ENCODE measurements around the gene MAP4K4. TPM values are rescaled to one million over a fixed set of nuclear protein-coding genes. Genes with fewer than 3 reads are reported as not detected.

MAP4K4 gene
- total RNA-seq, 2 experiments from 2014 or later: 90.2 to 92.2 TPM

- Mint-ChIP-seq H3K4me1 (ENCODE audit: low read depth) (peaks cover 13% of the 10 kb centered on the region), H3K9me3 (ENCODE audit: insufficient read depth) (no peaks in the 10 kb centered on the region), H3K27ac (no peak overlapping the region), H3K4me3 (no peak overlapping the region), H3K36me3 (ENCODE audit: low read depth) (peaks cover 26% of the 10 kb centered on the region), H3K27me3 (ENCODE audit: low read depth) (no peaks in the 10 kb centered on the region)
- ChIA-PET POLR2A (no interaction called here), CTCF (no interaction called here)
- ATAC-seq (no peak), DNase-seq (no peak)
Observed at GRCh38 chr2:101787097-101787496, 89.6 kb downstream of the MAP4K4 start.

- H3K4me1 Mint-ChIP-seq (ENCODE audit: low read depth): peaks cover 6% of the 10 kb centered on the region
- ATAC-seq (no peak), DNase-seq (no peak)
- H3K27ac Mint-ChIP-seq: no peak overlapping the region
- POLR2A ChIA-PET: no interaction called here
- peaks cover 25% of the 10 kb centered on the region for H3K36me3 Mint-ChIP-seq (ENCODE audit: low read depth)
- H3K27me3 Mint-ChIP-seq (ENCODE audit: low read depth): no peaks in the 10 kb centered on the region
- H3K4me3 Mint-ChIP-seq: no peak overlapping the region
- CTCF ChIA-PET: no interaction called here
- H3K9me3 Mint-ChIP-seq (ENCODE audit: insufficient read depth): no peaks in the 10 kb centered on the region
Observed at GRCh38 chr2:101788565-101788964, 91.1 kb downstream of the MAP4K4 start.

- Mint-ChIP-seq H3K4me3 (no peak overlapping the region), H3K36me3 (ENCODE audit: low read depth) (peaks cover 21% of the 10 kb centered on the region), H3K9me3 (ENCODE audit: insufficient read depth) (no peaks in the 10 kb centered on the region), H3K27me3 (ENCODE audit: low read depth) (no peaks in the 10 kb centered on the region), H3K4me1 (ENCODE audit: low read depth) (peaks cover 6% of the 10 kb centered on the region), H3K27ac (no peak overlapping the region)
- ATAC-seq (no peak), DNase-seq (no peak)
- CTCF ChIA-PET: no interaction called here
- POLR2A ChIA-PET: no interaction called here
Observed at GRCh38 chr2:101788995-101789970, 91.8 kb downstream of the MAP4K4 start.

- Mint-ChIP-seq H3K27ac (no peak overlapping the region), H3K4me1 (ENCODE audit: low read depth) (peaks cover 5% of the 10 kb centered on the region), H3K9me3 (ENCODE audit: insufficient read depth) (no peaks in the 10 kb centered on the region), H3K27me3 (ENCODE audit: low read depth) (no peaks in the 10 kb centered on the region), H3K36me3 (ENCODE audit: low read depth) (peaks cover 23% of the 10 kb centered on the region), H3K4me3 (no peak overlapping the region)
- DNase-seq: no peak
- no peak for ATAC-seq
- CTCF ChIA-PET: no interaction called here
- POLR2A ChIA-PET: no interaction called here
Observed at GRCh38 chr2:101790416-101790815, 92.9 kb downstream of the MAP4K4 start.

GRCh38 chr2:101790857-101791256 lies 93.3 kb downstream of the MAP4K4 start:
- CTCF ChIA-PET: no interaction called here
- no peaks in the 10 kb centered on the region for H3K9me3 Mint-ChIP-seq (ENCODE audit: insufficient read depth)
- H3K4me1 Mint-ChIP-seq (ENCODE audit: low read depth): peaks cover 5% of the 10 kb centered on the region
- no peaks in the 10 kb centered on the region for H3K27me3 Mint-ChIP-seq (ENCODE audit: low read depth)
- ATAC-seq (no peak), DNase-seq (no peak)
- POLR2A ChIA-PET: no interaction called here
- H3K27ac Mint-ChIP-seq: no peak overlapping the region
- peaks cover 23% of the 10 kb centered on the region for H3K36me3 Mint-ChIP-seq (ENCODE audit: low read depth)
- H3K4me3 Mint-ChIP-seq: no peak overlapping the region

- no peaks in the 10 kb centered on the region for H3K27me3 Mint-ChIP-seq (ENCODE audit: low read depth)
- ATAC-seq: no peak
- H3K4me1 Mint-ChIP-seq (ENCODE audit: low read depth): peaks cover 6% of the 10 kb centered on the region
- no peak for DNase-seq
- no peaks in the 10 kb centered on the region for H3K9me3 Mint-ChIP-seq (ENCODE audit: insufficient read depth)
- no peak overlapping the region for H3K27ac Mint-ChIP-seq
- peaks cover 25% of the 10 kb centered on the region for H3K36me3 Mint-ChIP-seq (ENCODE audit: low read depth)
- POLR2A ChIA-PET: no interaction called here
- CTCF ChIA-PET: interaction anchor here (0.8 to 1.0 kb wide), 2 partner anchors 17 to 39 kb away, joined by 3 to 4 read pairs; no protein-coding TSS in a partner anchor
- no peak overlapping the region for H3K4me3 Mint-ChIP-seq
Observed at GRCh38 chr2:101792208-101792607, 94.7 kb downstream of the MAP4K4 start.

- Mint-ChIP-seq H3K27ac (no peak overlapping the region), H3K9me3 (ENCODE audit: insufficient read depth) (no peaks in the 10 kb centered on the region), H3K4me1 (ENCODE audit: low read depth) (peaks cover 5% of the 10 kb centered on the region), H3K27me3 (ENCODE audit: low read depth) (no peaks in the 10 kb centered on the region), H3K4me3 (no peak overlapping the region), H3K36me3 (ENCODE audit: low read depth) (peaks cover 25% of the 10 kb centered on the region)
- no peak for DNase-seq
- ChIA-PET CTCF (interaction anchor here (0.8 kb wide), 1 partner anchor 38 kb away, joined by 4 read pairs; no protein-coding TSS in a partner anchor), POLR2A (no interaction called here)
- ATAC-seq: no peak
Observed at GRCh38 chr2:101793277-101793969, 95.9 kb downstream of the MAP4K4 start.

- peaks cover 4% of the 10 kb centered on the region for H3K4me1 Mint-ChIP-seq (ENCODE audit: low read depth)
- no peak for DNase-seq
- no peaks in the 10 kb centered on the region for H3K27me3 Mint-ChIP-seq (ENCODE audit: low read depth)
- ChIA-PET CTCF (no interaction called here), POLR2A (no interaction called here)
- no peak overlapping the region for H3K27ac Mint-ChIP-seq
- no peak for ATAC-seq
- peaks cover 25% of the 10 kb centered on the region for H3K36me3 Mint-ChIP-seq (ENCODE audit: low read depth)
- H3K4me3 Mint-ChIP-seq: no peak overlapping the region
- H3K9me3 Mint-ChIP-seq (ENCODE audit: insufficient read depth): no peaks in the 10 kb centered on the region
Observed at GRCh38 chr2:101794141-101794540, 96.6 kb downstream of the MAP4K4 start.

GRCh38 chr2:101795033-101795432 lies 97.5 kb downstream of the MAP4K4 start:
- H3K36me3 Mint-ChIP-seq (ENCODE audit: low read depth): peaks cover 27% of the 10 kb centered on the region
- ATAC-seq (no peak), DNase-seq (no peak)
- H3K9me3 Mint-ChIP-seq (ENCODE audit: insufficient read depth): no peaks in the 10 kb centered on the region
- ChIA-PET CTCF (interaction anchor here (0.7 kb wide), 1 partner anchor 53 kb away, joined by 3 read pairs; no protein-coding TSS in a partner anchor), POLR2A (no interaction called here)
- H3K27ac Mint-ChIP-seq: no peak overlapping the region
- H3K27me3 Mint-ChIP-seq (ENCODE audit: low read depth): no peaks in the 10 kb centered on the region
- peaks cover 9% of the 10 kb centered on the region for H3K4me1 Mint-ChIP-seq (ENCODE audit: low read depth)
- H3K4me3 Mint-ChIP-seq: no peak overlapping the region

GRCh38 chr2:101796825-101797600 lies 99.5 kb downstream of the MAP4K4 start:
- Mint-ChIP-seq H3K27ac (no peak overlapping the region), H3K36me3 (ENCODE audit: low read depth) (peaks cover 13% of the 10 kb centered on the region), H3K4me1 (ENCODE audit: low read depth) (peaks cover 9% of the 10 kb centered on the region), H3K9me3 (ENCODE audit: insufficient read depth) (no peaks in the 10 kb centered on the region), H3K27me3 (ENCODE audit: low read depth) (no peaks in the 10 kb centered on the region), H3K4me3 (no peak overlapping the region)
- DNase-seq (no peak), ATAC-seq (no peak)
- CTCF ChIA-PET: interaction anchor here (2.0 kb wide), 1 partner anchor 26 kb away, joined by 8 read pairs; no protein-coding TSS in a partner anchor
- POLR2A ChIA-PET: interaction anchor here (0.7 to 1.0 kb wide), 2 partner anchors 16 to 540 kb away, joined by 3 read pairs; no protein-coding TSS in a partner anchor

- Mint-ChIP-seq H3K27ac (no peak overlapping the region), H3K9me3 (ENCODE audit: insufficient read depth) (no peaks in the 10 kb centered on the region), H3K4me1 (ENCODE audit: low read depth) (peaks cover 21% of the 10 kb centered on the region), H3K27me3 (ENCODE audit: low read depth) (no peaks in the 10 kb centered on the region), H3K36me3 (ENCODE audit: low read depth) (peaks cover 12% of the 10 kb centered on the region), H3K4me3 (no peak overlapping the region)
- DNase-seq: no peak
- ChIA-PET CTCF (interaction anchor here (1.1 kb wide), 1 partner anchor 30 kb away, joined by 3 read pairs; no protein-coding TSS in a partner anchor), POLR2A (no interaction called here)
- no peak for ATAC-seq
Observed at GRCh38 chr2:101801496-101801895, 104.0 kb downstream of the MAP4K4 start.

Measured in activated CD8-positive, alpha-beta T cell treated with anti-CD3 and anti-CD28 coated beads, Interleukin-2, amount 10 ng/mL, durations not matched to agents 7 days and 5 days (primary cell).